GM12865 (cell line): Measurements from ENCODE around the gene UMAD1.

ENCODE experiments used
- DNase-seq: peaks from one replicate; pipeline ENCODE4 v3.0.0; 2010; ENCODE audit warnings: low read depth
- H3K4me3 ChIP-seq: 2 replicates; pipeline ENCODE4 v1.5.1; 2011; ENCODE audit warnings: mild to moderate bottlenecking, low read depth, low read length, control low read depth
- CTCF ChIP-seq: IDR thresholded peaks from 2 replicates; pipeline ENCODE4 v1.5.1; 2011; ENCODE audit warnings: low read length, control low read depth, low read depth, inconsistent platforms; ENCODE audit not compliant: insufficient read depth; ENCODE audit errors: missing control alignments

The UMAD1 gene

GRCh38 chr7:7640221-7641128 lies at the start of gene UMAD1:
Gene UMAD1, plus strand, starts transcription at chr7:7640752. Its CDS starts 32,620 bp downstream, at chr7:7673372.
- peak within 1 kb of the TSS; percentile 96 for H3K4me3 ChIP-seq
- no peak for TF ChIP-seq CTCF
- DNase-seq: peak; percentile 99

GRCh38 chr7:7595451-7595850 lies 45.1 kb upstream of the UMAD1 start:
- DNase-seq: no peak
- TF ChIP-seq CTCF: no peak
- no peak overlapping the region for H3K4me3 ChIP-seq

GRCh38 chr7:7596176-7596575 lies 44.4 kb upstream of the UMAD1 start:
- H3K4me3 ChIP-seq: no peak overlapping the region
- no peak for TF ChIP-seq CTCF
- no peak for DNase-seq

- H3K4me3 ChIP-seq: no peak overlapping the region
- no peak for TF ChIP-seq CTCF
- DNase-seq: no peak
These were observed 33.5 kb upstream of the UMAD1 start for GRCh38 chr7:7607010-7607409.

GRCh38 chr7:7609330-7609729 lies 31.2 kb upstream of the UMAD1 start:
- no peak for DNase-seq

GRCh38 chr7:7612519-7612918 lies 28.0 kb upstream of the UMAD1 start:
- TF ChIP-seq CTCF: no peak

More at GRCh38 chr7:7609330-7609729, 31.2 kb upstream of the UMAD1 start:
- no peak for TF ChIP-seq CTCF
- no peak overlapping the region for H3K4me3 ChIP-seq

More at GRCh38 chr7:7612519-7612918, 28.0 kb upstream of the UMAD1 start:
- no peak for DNase-seq
- H3K4me3 ChIP-seq: no peak overlapping the region
